ENCODE data around the gene RASD1.

DNA sequence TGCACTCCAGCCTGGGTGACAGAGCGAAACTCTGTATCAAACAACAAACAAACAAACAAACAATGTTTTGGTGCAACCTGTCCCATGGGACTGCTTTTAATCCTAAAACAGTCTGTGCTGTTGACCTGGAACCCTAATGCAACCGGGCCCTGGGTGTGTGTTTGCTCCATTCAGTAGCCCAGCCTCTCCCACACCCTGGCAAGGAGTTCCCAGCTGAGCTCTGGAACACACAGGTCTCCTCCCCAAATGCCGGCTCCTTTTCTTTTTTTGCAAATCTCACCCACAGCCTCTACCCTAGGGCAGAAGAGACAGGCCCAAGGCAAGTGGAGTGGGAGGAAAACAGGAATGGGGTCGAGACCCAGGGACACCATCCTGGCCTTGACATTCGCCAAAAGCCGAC, 29.8 kb upstream of the RASD1 start:
- TF ChIP-seq, protein P1, sequence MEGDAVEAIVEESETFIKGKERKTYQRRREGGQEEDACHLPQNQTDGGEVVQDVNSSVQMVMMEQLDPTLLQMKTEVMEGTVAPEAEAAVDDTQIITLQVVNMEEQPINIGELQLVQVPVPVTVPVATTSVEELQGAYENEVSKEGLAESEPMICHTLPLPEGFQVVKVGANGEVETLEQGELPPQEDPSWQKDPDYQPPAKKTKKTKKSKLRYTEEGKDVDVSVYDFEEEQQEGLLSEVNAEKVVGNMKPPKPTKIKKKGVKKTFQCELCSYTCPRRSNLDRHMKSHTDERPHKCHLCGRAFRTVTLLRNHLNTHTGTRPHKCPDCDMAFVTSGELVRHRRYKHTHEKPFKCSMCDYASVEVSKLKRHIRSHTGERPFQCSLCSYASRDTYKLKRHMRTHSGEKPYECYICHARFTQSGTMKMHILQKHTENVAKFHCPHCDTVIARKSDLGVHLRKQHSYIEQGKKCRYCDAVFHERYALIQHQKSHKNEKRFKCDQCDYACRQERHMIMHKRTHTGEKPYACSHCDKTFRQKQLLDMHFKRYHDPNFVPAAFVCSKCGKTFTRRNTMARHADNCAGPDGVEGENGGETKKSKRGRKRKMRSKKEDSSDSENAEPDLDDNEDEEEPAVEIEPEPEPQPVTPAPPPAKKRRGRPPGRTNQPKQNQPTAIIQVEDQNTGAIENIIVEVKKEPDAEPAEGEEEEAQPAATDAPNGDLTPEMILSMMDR (IDR thresholded peaks at IDR 0.05; ENCODE audit: low read depth, low read length, missing input control) = no peak
- TF ChIP-seq RXRA (IDR thresholded peaks at IDR 0.05) (no peak), RAD21 (IDR thresholded peaks at IDR 0.05) (no peak), SP1 (IDR thresholded peaks at IDR 0.05) (peak; percentile 55), TAF1 (conservative IDR thresholded peaks at IDR 0.05) (no peak)

All from liver (tissue), 3 donors.